Measurements from ENCODE around the gene BPIFB3.
"Not testable (repeated sequence)": the region's sequence is repeated elsewhere in the genome, so short reads cannot be mapped to it uniquely, and the experiment has no call there.

BPIFB3 gene

GRCh38 chr20:33112547-33113386, 59.1 kb downstream of the BPIFB3 start:
- no peak for DNase-seq

- DNase-seq = no peak
Observed at GRCh38 chr20:33113387-33113908, 59.7 kb downstream of the BPIFB3 start.

GRCh38 chr20:33115501-33115900, 61.8 kb downstream of the BPIFB3 start:
- not testable (repeated sequence) for DNase-seq

GRCh38 chr20:33119725-33120720, 66.3 kb downstream of the BPIFB3 start:
- DNase-seq = no peak

GRCh38 chr20:33120934-33121333, 67.2 kb downstream of the BPIFB3 start:
- no peak for DNase-seq

GRCh38 chr20:33122297-33122696, 68.6 kb downstream of the BPIFB3 start:
- not testable (repeated sequence) for DNase-seq
